ENCODE measurements around the gene PSMA6.
A peak's percentile ranks its signal among the peaks of the same experiment; 100 is the strongest.
"Not testable (repeated sequence)": the region's sequence is repeated elsewhere in the genome, so short reads cannot be mapped to it uniquely, and the experiment has no call there.

The PSMA6 gene

GRCh38 chr14:35285168-35286002, 6.8 kb upstream of the PSMA6 start:
- peak; percentile 67 for DNase-seq

DNA sequence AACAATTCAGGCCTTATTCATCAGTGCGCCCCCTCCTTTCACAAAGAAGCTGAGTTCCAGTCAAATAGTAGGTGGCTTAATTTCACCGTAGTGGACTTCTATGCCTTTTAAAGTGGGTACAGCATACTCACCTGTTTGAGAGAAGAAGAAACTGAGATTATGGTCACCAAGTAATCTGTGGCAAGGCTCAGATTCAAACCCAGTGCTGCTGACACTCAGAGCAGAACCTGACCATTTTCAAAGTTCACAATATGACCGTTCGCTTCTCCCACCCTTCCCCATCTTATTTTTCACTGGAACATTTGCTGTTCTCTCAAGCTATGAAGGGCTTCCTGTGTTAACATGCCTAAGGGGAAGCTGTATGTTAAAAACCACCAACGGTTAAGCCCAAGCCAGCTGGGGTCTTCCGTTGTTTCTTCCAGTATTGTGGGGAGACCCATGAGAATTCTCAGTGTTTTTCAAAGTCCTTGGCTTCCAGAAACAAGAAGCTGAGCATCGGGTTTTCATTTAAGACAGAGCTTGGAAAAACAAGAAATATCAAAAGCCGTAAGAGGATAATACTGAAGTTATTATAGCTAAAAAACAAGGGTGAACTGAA, 6.1 kb upstream of the PSMA6 start:
- no peak for DNase-seq

GRCh38 chr14:35286707-35287106, 5.5 kb upstream of the PSMA6 start:
- DNase-seq: no peak

DNA sequence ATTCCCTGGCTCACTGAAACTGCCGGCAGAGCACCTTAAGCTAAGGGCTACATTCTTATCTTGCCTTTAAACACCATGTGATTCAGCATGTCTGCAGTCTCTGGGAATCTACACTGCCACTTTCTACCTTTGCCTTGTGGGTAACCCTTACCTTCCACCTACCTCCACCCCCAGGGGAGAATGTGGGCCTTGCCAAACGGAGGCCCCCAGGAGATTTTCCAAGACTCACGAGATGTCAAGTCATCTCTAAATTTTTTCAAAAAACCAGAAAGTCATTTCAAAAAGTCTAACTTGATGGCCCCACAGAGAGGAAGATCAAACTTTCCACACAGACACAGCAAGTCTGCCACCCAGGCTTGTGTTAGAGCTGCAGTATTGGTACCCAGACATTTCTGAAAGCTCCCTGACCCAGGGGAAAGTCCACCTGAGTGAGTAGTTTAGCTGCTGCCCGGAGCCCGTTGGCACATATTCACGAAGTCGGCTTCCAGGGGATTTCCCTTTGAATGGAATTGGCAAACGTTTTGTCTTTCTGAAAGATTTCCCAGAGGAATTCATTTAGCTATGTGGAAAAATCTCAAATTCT, 4.7 kb upstream of the PSMA6 start:
- peak; percentile 79 for DNase-seq

- DNase-seq: no peak
Observed at GRCh38 chr14:35289623-35290022, 2.6 kb upstream of the PSMA6 start.

DNA sequence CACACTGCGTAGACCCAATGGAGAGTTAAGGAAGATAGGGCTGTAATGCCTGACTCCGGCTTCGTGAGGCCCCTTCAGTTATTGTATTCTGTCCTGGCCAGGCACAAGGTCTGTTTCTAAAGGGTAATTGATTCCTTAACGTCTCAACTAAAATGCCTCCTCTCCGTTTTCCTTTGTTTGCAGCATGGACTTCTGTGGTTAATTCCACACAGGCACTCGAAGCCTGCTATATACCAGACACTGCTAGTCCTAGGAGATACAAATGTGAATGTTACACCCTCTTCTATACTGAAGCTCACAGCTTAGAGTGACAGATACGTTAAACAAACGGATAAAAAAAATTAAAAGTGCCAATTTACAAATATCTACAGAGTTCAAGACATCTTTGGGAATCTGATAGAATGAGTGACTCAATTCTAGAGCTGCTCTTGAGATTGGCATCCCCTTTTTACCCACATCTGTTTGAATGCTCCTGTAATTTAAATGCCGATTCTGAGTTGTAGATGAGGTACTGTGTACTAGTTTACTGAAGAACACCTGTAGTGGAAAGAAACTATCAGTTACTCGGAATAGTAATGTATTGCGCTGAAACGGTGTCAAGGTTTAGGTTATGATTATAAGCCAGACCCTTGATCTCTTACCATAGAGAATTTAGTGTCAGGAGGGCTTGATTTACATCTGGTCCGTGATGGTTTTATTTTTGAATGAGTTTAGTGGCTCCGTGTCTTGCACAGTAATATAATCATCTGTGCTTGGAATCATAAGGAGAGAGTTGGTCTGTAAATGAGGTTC, 784 bp downstream of the PSMA6 start:
- DNase-seq: no peak

GRCh38 chr14:35295845-35296161, 3.6 kb downstream of the PSMA6 start:
- DNase-seq: no peak

DNA sequence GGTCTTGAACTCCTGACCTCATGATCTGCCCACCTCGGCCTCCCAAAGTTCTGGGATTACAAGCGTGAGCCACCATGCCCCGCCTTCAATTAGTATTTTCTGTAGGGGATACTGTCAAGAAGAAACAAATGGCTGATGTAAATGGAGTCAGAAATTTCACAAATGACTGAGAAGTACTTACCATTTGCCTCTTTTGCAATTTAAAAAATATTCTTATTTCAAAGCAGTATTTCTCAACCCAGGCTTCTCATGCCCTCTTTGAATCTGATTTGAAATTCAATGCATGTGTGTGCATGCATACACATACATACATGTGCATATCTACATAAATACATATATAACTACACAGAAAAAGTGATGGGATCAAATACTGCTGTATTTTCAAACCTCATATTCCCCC, 4.4 kb downstream of the PSMA6 start:
- no peak for DNase-seq

DNA sequence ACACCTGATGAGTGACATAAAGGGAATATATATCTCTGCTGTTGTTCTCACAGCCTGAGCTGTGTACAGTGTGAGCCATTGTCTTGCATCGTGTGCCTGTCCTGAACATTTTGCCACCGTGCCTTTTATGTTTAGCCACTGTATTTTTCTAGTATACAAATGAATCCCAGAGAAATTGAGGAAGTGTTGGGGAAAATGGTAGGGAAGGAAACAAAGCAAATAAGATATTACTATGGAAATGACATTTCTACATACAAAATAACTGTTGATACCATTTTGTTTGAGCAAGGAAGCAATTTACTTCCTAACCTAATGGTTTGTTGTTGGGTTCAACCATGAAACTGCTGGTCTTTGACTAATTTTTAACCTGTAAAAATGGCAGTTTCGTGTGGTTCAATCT, 5.5 kb downstream of the PSMA6 start:
- no peak for DNase-seq

DNA sequence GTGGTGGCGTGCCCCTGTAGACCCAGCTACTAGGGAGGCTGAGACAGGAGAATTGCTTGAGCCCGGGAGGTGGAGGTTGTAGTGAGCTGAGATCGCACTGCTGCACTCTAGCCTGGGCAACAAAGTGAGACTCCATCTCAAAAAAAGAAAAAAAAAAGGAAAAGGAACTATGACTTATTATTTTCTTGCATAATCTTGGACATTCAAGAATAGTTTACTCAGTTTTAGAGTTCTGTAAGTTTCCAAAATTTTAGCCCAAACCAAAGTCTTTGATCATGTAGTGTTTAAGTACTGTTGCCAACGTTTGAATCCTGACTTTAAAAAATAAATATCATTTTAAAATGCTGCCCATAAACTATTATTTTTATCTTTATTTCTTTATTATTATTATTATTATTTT, 6.2 kb downstream of the PSMA6 start:
- no peak for DNase-seq

DNA sequence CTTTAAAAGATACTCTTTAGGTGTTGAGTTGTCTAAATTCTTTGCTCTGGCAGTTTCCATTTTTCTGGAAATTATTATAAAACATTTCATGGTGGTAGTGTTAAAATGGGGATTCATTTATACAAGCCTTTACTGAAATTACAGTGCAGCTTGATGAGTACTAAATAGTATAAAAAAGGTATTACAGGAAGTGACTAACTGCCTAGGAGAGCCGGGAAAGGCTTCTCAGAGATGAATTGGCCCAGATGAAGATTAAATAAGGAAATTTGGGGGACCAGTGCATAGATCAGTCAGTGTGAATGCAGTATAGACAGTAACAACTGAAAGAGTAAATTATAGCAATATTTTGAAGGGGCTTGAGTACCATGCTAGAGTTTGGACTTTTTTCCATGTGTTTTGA, 7.5 kb downstream of the PSMA6 start:
- DNase-seq: no peak

DNA sequence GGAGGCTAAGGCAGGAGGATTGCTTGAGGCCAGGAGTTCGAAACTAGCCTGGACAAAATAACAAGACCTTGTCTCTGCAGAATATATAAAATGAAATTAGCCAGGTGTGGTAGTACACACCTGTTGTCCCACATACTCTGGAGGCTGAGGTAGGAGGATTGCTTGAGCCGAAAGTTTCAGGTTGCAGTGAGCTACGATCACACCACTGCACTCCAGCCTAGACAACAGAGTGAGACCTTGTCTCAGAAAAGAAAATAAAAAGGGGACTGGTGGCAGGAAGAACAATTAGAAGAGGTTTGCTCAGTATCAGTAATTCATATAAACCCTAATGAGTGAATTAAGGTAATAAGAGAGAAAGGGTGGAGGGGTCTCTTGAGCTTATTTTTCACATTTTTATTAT, 8.0 kb downstream of the PSMA6 start:
- DNase-seq: no peak

DNA sequence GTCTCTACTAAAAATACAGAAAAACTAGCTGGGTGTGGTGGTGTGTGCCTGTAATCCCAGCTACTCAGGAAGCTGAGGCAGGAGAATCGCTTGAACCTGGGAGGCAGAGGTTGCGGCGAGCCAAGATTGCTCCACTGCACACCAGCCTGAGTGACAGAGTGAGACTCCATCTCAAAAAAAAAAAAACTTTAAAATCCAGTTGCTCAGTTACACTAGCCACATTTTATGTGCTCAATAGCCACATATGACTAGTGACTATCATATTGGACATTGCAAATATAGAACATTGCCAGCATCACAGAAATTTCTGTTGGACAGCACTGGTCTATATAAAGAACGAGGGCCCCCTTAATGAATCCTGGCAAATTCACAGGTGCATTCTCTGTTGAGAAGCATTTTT, 9.2 kb downstream of the PSMA6 start:
- not testable (repeated sequence) for DNase-seq

- no peak for DNase-seq
Observed at GRCh38 chr14:35301735-35302528, 9.8 kb downstream of the PSMA6 start.

DNA sequence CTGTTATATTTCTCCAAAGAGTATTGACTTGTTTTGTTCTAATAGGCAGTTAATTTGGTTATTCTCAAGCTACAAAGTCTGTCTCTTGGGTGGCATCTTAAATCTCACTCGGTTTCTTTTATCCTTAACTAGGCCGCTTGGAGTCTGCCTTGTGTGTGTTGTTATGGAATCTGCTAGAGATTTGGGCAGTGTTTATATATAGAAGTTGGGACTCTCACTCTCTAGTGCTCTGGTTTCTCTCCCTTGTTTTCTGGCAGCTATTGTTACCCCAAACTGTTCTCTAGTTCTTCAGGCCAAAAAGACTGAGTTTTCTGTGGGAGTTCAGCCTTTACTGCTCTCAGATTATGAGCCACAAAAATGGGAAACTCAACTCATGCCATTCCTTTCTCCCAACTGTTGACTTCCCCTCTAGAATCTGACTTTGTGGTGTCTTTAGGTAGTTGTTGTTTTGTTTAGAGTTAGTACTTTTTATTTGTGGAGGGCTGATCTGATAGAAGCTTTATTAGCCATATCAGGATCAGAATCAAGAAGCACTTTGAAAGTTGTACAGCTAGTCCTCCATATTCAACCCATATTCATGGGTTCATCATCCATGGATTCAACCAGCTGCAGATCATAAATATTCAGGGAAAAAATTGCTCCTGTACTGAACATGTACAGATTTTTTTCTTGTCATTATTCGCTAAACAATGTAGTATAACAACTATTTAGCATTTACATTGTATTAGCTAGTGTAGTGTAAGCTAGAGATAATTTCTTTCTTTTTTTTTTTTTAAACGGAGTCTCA, 11.2 kb downstream of the PSMA6 start:
- DNase-seq: no peak

DNA sequence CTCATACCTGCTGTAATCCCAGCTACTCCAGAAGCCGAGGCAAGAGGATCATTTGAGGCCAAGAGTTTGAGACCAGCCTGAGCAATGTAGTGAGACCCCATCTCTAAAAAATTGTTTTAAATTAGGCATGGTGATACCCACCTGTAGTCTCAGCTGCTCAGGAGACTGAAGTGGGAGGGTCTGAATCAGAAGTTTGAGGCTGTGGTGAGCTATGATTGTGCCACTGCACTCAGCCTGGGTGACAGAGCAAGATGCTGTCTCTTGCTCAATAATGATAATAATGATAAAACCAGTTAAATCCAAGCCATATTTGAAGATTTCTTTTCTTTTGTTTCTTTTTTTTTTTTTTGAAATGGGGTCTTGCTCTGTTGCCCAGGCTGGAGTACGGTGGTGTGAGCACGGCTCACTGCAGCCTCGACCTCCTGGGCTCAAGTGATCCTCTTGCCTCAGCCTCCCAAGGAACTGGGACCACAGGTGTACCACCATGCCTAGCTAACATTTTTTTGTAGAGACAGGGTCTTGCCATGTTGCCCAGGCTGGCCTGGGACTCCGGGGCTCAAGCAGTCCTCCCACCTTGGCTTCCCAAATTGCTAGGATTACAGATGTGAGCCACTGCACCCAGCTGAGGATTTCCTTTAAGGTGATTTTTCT, 12.8 kb downstream of the PSMA6 start:
- no peak for DNase-seq

DNA sequence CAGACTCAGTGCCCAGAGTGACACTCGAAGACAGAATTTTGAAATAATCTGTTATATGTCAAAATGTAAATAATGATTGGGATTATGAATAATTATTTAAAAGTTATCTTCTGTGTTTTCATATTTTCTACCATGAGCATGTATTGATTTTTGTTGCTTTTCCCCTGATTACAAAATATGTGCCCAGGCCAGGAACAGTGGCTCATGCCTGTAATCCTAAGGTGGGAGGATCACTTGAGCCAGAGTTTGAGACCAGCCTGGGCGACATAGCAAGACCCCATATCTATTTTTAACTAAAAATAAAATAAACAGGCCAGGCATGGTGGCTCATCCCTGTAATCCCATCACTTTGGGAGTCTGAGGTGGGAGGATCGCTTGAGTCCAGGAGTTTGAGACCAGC, 13.5 kb downstream of the PSMA6 start:
- no peak for DNase-seq

- DNase-seq: no peak
Observed at GRCh38 chr14:35306114-35306513, 13.9 kb downstream of the PSMA6 start.

DNA sequence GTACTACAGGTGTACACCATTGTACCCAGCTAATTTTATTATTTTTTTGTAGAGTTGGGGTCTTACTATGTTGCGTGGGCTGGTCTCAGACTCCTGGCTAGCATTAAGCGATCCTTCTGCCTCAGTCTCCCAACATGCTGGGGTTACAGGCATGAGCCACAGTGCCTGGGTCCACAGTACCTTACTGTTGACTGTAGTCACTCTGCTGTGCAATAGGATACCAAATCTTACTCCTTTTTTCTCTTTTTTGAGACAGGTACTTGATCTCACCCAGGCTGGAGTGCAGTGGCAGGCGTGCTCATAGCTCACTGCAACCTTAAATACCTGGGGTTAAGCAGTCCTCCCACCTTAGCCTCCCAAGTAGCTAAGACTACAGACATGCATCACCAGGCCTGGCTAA, 25.6 kb downstream of the PSMA6 start:
- no peak for DNase-seq

GRCh38 chr14:35319509-35319908, 27.3 kb downstream of the PSMA6 start:
- no peak for DNase-seq

DNA sequence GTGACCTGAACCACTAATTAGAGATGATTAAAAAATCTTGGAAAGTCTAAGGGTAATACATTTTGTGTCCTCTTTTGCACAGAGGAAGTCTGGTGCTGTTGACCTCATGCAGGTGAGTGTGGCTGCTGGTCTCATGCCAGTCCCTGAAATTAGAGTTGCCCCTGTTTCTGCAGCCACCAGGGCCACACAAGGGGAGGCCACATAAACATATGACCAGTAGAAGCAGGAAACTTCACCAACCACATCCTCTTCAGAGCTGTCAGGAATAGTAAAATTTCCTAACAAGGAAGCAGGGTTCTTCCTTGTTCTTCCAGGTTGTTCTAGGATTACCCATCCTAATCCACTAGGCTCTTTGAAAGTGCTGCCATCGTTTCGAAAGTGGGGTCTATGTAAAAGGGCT, 28.3 kb downstream of the PSMA6 start:
- DNase-seq: no peak

DNA sequence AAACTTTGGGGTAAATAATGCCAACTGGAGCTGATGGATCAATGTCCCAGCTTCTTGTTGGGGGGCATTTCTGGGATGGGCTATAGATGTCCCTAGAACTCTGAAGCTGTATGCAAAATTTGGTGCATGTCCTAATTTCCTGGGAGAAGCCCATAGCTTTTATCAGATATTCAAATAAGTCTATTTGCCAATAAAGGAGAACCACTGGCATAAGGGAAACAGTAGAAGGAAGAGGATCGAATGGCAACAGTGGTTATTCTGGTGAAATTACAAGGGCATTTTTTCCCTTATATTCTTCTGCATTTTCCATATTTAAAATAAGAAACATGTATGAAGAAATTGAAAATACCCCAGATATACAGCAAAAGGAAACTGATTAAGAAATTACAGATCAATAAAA, 34.2 kb downstream of the PSMA6 start:
- no peak for DNase-seq

Measured in activated effector memory CD4-positive, alpha-beta T cell treated with anti-CD3 and anti-CD28 coated beads, Interleukin-2, amount 50 U/mL, for 16 hours (primary cell).